HG02970 (cell line): Measurements from ENCODE around the gene ZNF467.

Experiments used
- ATAC-seq: cut with Tn5 transposase; IDR thresholded peaks from one replicate; pipeline ENCODE4 v1.9.1; 2021; ENCODE audit warnings: mild to moderate bottlenecking, moderate library complexity, moderate number of reproducible peaks; ENCODE audit not compliant: unreplicated experiment, low FRiP score

Gene ZNF467

GRCh38 chr7:149788300-149788851, 15.0 kb upstream of the ZNF467 start:
- ATAC-seq = no peak

- ATAC-seq = no peak
Observed at GRCh38 chr7:149787428-149788299, 14.3 kb upstream of the ZNF467 start.

GRCh38 chr7:149785983-149786382, 12.6 kb upstream of the ZNF467 start:
- no peak for ATAC-seq

GRCh38 chr7:149785402-149785801, 12.0 kb upstream of the ZNF467 start:
- ATAC-seq = no peak

GRCh38 chr7:149784251-149784608, 10.8 kb upstream of the ZNF467 start:
- ATAC-seq = no peak

- no peak for ATAC-seq
Observed at GRCh38 chr7:149783386-149784250, 10.2 kb upstream of the ZNF467 start.

- no peak for ATAC-seq
Observed at GRCh38 chr7:149782682-149783345, 9.4 kb upstream of the ZNF467 start.

GRCh38 chr7:149781921-149782320, 8.5 kb upstream of the ZNF467 start:
- no peak for ATAC-seq

- ATAC-seq = no peak
Observed at GRCh38 chr7:149780636-149781419, 7.4 kb upstream of the ZNF467 start.

- ATAC-seq = no peak
Observed at GRCh38 chr7:149780056-149780455, 6.7 kb upstream of the ZNF467 start.

- ATAC-seq = no peak
Observed at GRCh38 chr7:149779502-149779805, 6.1 kb upstream of the ZNF467 start.

GRCh38 chr7:149778696-149779501, 5.5 kb upstream of the ZNF467 start:
- ATAC-seq = no peak

GRCh38 chr7:149778327-149778637, 4.9 kb upstream of the ZNF467 start:
- no peak for ATAC-seq

- ATAC-seq = no peak
Observed at GRCh38 chr7:149777551-149778326, 4.4 kb upstream of the ZNF467 start.

GRCh38 chr7:149776848-149777407, 3.5 kb upstream of the ZNF467 start:
- no peak for ATAC-seq

- no peak for ATAC-seq
Observed at GRCh38 chr7:149776289-149776688, 2.9 kb upstream of the ZNF467 start.

- ATAC-seq = no peak
Observed at GRCh38 chr7:149775176-149775556, 1.8 kb upstream of the ZNF467 start.
